Tibial artery (tissue), 4 donors: Measurements from ENCODE around the gene FARS2.

Source experiments
- DNase-seq, 2 donors: peaks; one replicate each; pipeline ENCODE4 v3.0.0-alpha.2; 2019
- H3K27ac ChIP-seq, 2 donors: fragments of 200-600 bp; sonication (generic) in 1 of 2; 1 replicate in 1 of 2; 2 replicates in 1 of 2; pipeline ENCODE4 v1.5.1; 2018 to 2019; ENCODE audit warnings: mild to moderate bottlenecking in 1 of 2
- H3K27me3 ChIP-seq, 2 donors: fragments of 200-600 bp; sonication (generic) in 1 of 2; one replicate each; pipeline versions ENCODE4 v1.5.1 to v1.6.0; 2016 to 2019
- H3K36me3 ChIP-seq, 3 donors: fragments of 200-600 bp; sonication (generic) in 2 of 3; one replicate each; pipeline ENCODE4 v1.5.1; 2016 to 2019; ENCODE audit warnings: mild to moderate bottlenecking in 2 of 3
- H3K4me1 ChIP-seq, 4 donors: fragments of 200-600 bp; sonication (generic) in 2 of 4; 1 replicate in 3 of 4; 2 replicates in 1 of 4; pipeline ENCODE4 v1.5.1; 2016 to 2019
- H3K4me3 ChIP-seq, 2 donors: fragments of 200-600 bp; sonication (generic) in 1 of 2; 1 replicate in 1 of 2; 2 replicates in 1 of 2; pipeline ENCODE4 v1.5.1; 2018 to 2019; ENCODE audit warnings: mild to moderate bottlenecking in 2 of 2
- H3K9me3 ChIP-seq, 3 donors: fragments of 200-600 bp; sonication (generic) in 1 of 3; one replicate each; pipeline ENCODE4 v1.5.1; 2016 to 2019
- intact Hi-C: fragments of 100-400 bp; cut with DNase I; formaldehyde crosslinking; loops from one replicate; pipeline ENCODE4 v1.15.0; 2023; ENCODE audit warnings: low total_unique reads
- TF ChIP-seq, protein P1 (sequence below), 2 experiments: fragments of 200-600 bp in 1 of 2; fragments of 450-650 bp in 1 of 2; IDR thresholded peaks; one replicate each; pipeline ENCODE4 v1.5.1; 2017 to 2019; ENCODE audit warnings: antibody characterized with exemption in 2 of 2, mild to moderate bottlenecking in 1 of 2, moderate library complexity in 1 of 2

The FARS2 gene

DNA sequence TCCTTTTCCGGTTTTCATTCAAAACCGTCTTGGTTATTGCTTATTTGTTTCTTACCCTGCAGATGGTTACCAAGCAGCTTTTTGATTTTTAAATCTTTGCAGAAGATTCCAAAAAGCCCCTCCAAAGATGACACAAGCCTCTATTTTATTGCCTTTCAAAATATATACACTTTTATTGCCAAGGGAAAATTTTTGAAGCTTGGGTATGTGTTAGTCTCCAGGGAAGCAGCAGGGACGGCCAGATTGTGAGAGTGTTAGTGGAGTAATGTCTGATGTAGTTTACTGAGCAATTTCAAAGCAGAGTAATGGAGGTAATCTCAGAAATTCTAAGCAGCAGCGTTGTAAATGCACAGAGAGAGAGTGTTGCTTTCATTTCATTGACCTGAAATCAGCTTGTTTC is 193.8 kb downstream of the FARS2 start:
- no peak overlapping the region for H3K27ac ChIP-seq

DNA sequence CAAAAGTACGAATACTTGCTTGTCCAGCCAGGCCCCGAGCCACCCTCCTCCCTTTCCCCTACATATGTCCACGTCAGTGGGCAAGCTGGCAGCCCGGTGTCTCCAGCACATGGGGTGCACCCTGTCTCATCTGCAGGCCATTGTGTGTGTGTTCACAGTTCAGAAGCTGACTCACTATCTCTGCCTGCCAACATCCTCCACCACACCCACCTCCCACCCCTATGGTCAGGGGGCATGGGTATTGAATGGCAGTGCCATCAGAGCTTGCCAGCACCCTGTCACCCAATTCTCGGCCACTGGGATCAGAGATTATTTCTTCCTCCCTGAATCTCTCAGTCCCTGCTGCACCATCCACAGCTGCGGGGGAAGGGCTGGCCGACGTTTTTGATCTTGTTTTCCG is 195.7 kb downstream of the FARS2 start:
- H3K27ac ChIP-seq: no peak overlapping the region

More for the DNA sequence above, 193.8 kb downstream of the FARS2 start:
- Histone ChIP-seq H3K36me3 (no peaks in the 10 kb centered on the region), H3K4me1 (peaks cover 0 to 12% (median 5%) of the 10 kb centered on the region in 4 donors), H3K27me3 (no peaks in the 10 kb centered on the region), H3K9me3 (no peaks in the 10 kb centered on the region), H3K4me3 (no peak overlapping the region)
- intact Hi-C loops: no loop called here
- DNase-seq: no peak
- TF ChIP-seq, protein P1, sequence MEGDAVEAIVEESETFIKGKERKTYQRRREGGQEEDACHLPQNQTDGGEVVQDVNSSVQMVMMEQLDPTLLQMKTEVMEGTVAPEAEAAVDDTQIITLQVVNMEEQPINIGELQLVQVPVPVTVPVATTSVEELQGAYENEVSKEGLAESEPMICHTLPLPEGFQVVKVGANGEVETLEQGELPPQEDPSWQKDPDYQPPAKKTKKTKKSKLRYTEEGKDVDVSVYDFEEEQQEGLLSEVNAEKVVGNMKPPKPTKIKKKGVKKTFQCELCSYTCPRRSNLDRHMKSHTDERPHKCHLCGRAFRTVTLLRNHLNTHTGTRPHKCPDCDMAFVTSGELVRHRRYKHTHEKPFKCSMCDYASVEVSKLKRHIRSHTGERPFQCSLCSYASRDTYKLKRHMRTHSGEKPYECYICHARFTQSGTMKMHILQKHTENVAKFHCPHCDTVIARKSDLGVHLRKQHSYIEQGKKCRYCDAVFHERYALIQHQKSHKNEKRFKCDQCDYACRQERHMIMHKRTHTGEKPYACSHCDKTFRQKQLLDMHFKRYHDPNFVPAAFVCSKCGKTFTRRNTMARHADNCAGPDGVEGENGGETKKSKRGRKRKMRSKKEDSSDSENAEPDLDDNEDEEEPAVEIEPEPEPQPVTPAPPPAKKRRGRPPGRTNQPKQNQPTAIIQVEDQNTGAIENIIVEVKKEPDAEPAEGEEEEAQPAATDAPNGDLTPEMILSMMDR (IDR thresholded peaks at IDR 0.05): no peak

DNA sequence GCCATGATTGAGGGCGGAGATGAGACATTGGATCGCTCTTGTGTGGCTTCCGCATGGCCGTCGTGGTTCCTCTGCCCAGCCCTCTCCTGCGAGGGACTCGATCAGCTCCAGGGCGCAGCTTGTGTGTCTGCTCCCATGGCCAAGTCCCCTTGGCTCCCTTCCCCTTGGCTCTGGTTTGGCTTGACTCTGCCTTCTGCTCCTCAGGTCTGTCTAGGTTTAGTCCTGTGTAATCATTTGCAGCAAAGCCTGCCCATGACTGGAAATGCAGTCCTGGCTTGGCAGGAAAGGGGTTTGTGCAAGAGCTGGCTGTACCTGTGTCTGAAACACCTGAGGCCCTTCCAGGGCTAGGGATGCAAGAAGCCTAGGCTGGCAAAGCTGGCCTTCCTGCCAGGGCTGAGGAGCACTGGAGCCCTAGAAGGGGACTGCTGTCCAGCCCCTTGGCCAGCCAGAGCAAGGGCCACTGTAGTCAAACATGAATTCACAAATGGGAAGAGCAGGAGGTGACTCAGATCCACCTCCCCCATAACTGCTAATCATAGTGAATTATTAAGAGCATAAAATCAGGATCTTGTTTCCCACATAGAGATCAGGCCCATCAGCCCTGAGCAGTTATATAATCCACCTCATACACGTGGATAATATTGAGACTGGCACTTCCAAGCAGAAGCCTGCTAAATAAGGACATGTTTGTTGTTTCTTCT is 196.8 kb downstream of the FARS2 start:
- DNase-seq: no peak
- H3K9me3 ChIP-seq: no peaks in the 10 kb centered on the region
- no peaks in the 10 kb centered on the region for H3K27me3 ChIP-seq
- intact Hi-C loops: no loop called here
- H3K4me3 ChIP-seq: no peak overlapping the region
- TF ChIP-seq, protein P1 (IDR thresholded peaks at IDR 0.05): no peak
- peaks cover 0 to 12% (median 5%) of the 10 kb centered on the region in 4 donors for H3K4me1 ChIP-seq
- no peak overlapping the region for H3K27ac ChIP-seq
- no peaks in the 10 kb centered on the region for H3K36me3 ChIP-seq

More for the DNA sequence above, 195.7 kb downstream of the FARS2 start:
- no peak for DNase-seq
- Histone ChIP-seq H3K4me3 (no peak overlapping the region), H3K36me3 (no peaks in the 10 kb centered on the region), H3K9me3 (no peaks in the 10 kb centered on the region), H3K27me3 (no peaks in the 10 kb centered on the region), H3K4me1 (peaks cover 0 to 12% (median 5%) of the 10 kb centered on the region in 4 donors)
- TF ChIP-seq, protein P1 (IDR thresholded peaks at IDR 0.05): no peak
- intact Hi-C loops: no loop called here

DNA sequence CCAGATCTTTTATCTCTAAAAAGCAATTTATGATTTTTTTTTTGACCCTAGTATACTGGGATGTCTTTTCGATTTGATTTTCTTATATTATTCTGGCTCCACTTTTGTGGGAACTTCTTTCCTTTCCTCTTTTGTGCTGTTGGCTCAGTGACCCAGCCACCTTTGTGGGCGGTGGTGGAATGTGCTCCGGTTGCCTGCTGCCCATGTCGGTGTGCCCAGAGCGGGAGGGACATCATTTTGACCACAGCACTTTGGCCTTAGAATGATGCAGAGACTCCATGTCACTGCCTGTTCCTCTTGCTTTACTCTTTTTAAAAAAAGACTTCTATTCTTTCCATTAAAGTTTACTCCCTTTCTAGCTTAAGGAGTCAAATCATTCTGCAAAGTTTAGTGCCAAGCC is 198.0 kb downstream of the FARS2 start:
- DNase-seq: no peak
- TF ChIP-seq, protein P1 (IDR thresholded peaks at IDR 0.05): no peak
- Histone ChIP-seq H3K27ac (no peak overlapping the region), H3K4me1 (peaks cover 0 to 12% (median 5%) of the 10 kb centered on the region in 4 donors), H3K27me3 (no peaks in the 10 kb centered on the region), H3K9me3 (no peaks in the 10 kb centered on the region), H3K36me3 (no peaks in the 10 kb centered on the region), H3K4me3 (no peak overlapping the region)
- intact Hi-C loops: no loop called here

DNA sequence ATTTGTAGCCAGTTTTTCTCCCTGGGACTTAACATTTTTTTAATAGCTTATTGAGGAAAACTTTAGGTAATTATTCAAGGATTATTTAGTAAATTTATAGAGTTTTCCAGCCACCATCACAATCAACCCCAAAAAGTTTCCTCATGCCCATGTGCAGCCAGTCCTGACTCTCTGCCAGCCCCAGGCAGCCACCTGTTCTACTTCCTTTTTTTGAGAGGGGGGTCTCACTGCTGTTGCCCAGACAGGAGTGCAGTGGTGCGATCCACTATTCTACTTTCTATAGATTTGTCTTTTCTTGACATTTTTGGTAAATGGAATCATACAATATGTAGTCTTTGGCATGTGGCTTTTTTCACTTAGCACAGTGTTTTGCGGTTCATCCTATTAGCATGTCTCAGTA is 200.1 kb downstream of the FARS2 start:
- Histone ChIP-seq H3K4me3 (no peak overlapping the region), H3K36me3 (no peaks in the 10 kb centered on the region), H3K27me3 (no peaks in the 10 kb centered on the region), H3K4me1 (peaks cover 0 to 12% (median 5%) of the 10 kb centered on the region in 4 donors), H3K27ac (no peak overlapping the region), H3K9me3 (no peaks in the 10 kb centered on the region)
- intact Hi-C loops: no loop called here
- no peak for DNase-seq
- TF ChIP-seq, protein P1 (IDR thresholded peaks at IDR 0.05): no peak
